Neutrophil (primary cell): Measurements from ENCODE around the gene CAB39.

Source experiments
- H3K27ac ChIP-seq: fragments of 200-600 bp; sonication (generic); 2 replicates; pipeline ENCODE4 v1.5.1; 2016; ENCODE audit warnings: mild to moderate bottlenecking, moderate library complexity
- H3K27me3 ChIP-seq: fragments of 200-600 bp; sonication (generic); 2 replicates; pipeline ENCODE4 v1.6.0; 2016; ENCODE audit warnings: mild to moderate bottlenecking
- H3K36me3 ChIP-seq: fragments of 200-600 bp; sonication (generic); 2 replicates; pipeline ENCODE4 v1.5.1; 2017
- H3K4me1 ChIP-seq, 2 experiments: fragments of 200-600 bp in 1 of 2; sonication (generic) in 1 of 2; 1 replicate in 1 of 2; 2 replicates in 1 of 2; pipeline versions ENCODE4 v1.5.1 to v1.6.1; 2013 to 2016; ENCODE audit warnings: low read depth in 1 of 2, low read length in 1 of 2, mild to moderate bottlenecking in 1 of 2, moderate library complexity in 1 of 2; ENCODE audit not compliant: control insufficient read depth in 1 of 2, insufficient read depth in 1 of 2
- H3K4me3 ChIP-seq, 2 experiments: fragments of 200-600 bp in 1 of 2; sonication (generic) in 1 of 2; 1 replicate in 1 of 2; 2 replicates in 1 of 2; pipeline ENCODE4 v1.5.1; 2013 to 2016; ENCODE audit warnings: low read depth in 1 of 2, low read length in 1 of 2, mild to moderate bottlenecking in 1 of 2, moderate library complexity in 1 of 2
- H3K9me3 ChIP-seq: fragments of 200-600 bp; sonication (generic); 2 replicates; pipeline ENCODE4 v1.5.1; 2016
- TF ChIP-seq, protein P1 (sequence below): fragments of 200-600 bp; sonication (generic); IDR thresholded peaks from 2 replicates; pipeline ENCODE4 v1.5.1; 2016; ENCODE audit warnings: antibody characterized with exemption

CAB39 gene

DNA sequence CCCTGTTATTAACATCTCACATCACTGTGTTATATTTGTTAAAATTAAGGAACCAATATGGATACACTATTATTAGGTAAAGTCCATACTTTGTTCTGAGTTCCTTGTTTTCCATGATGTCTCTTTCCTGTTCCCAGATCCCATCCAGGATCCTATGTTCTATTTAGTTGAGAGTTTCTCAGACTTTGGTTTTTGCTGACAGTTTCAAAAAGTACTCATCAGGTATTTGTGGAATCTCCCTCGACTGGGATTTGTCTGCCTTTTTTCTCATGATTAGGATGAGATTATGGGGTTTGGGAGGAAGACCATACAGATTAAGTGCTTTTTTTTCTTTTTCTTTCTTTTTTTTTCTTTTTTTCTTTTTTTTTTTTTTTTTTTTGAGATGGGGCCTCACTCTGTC lies 112.7 kb downstream of the CAB39 start:
- Histone ChIP-seq H3K4me1 (peaks cover 14 to 18% of the 10 kb centered on the region in 2 experiments), H3K4me3 (no peak overlapping the region), H3K27me3 (peaks cover 57% of the 10 kb centered on the region), H3K27ac (no peak overlapping the region), H3K9me3 (no peaks in the 10 kb centered on the region), H3K36me3 (peaks cover 27% of the 10 kb centered on the region)
- TF ChIP-seq, protein P1, sequence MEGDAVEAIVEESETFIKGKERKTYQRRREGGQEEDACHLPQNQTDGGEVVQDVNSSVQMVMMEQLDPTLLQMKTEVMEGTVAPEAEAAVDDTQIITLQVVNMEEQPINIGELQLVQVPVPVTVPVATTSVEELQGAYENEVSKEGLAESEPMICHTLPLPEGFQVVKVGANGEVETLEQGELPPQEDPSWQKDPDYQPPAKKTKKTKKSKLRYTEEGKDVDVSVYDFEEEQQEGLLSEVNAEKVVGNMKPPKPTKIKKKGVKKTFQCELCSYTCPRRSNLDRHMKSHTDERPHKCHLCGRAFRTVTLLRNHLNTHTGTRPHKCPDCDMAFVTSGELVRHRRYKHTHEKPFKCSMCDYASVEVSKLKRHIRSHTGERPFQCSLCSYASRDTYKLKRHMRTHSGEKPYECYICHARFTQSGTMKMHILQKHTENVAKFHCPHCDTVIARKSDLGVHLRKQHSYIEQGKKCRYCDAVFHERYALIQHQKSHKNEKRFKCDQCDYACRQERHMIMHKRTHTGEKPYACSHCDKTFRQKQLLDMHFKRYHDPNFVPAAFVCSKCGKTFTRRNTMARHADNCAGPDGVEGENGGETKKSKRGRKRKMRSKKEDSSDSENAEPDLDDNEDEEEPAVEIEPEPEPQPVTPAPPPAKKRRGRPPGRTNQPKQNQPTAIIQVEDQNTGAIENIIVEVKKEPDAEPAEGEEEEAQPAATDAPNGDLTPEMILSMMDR: no peak

GRCh38 chr2:230827774-230828271 lies 115.2 kb downstream of the CAB39 start:
- peak overlapping the region; percentile 16 to 28 for H3K4me3 ChIP-seq

GRCh38 chr2:230828272-230828961 lies 115.8 kb downstream of the CAB39 start:
- Histone ChIP-seq H3K27me3 (peaks cover 69% of the 10 kb centered on the region), H3K4me1 (peaks cover 14 to 18% of the 10 kb centered on the region in 2 experiments), H3K4me3 (peak overlapping the region; percentile 16 to 28), H3K27ac (no peak overlapping the region), H3K36me3 (no peaks in the 10 kb centered on the region), H3K9me3 (no peaks in the 10 kb centered on the region)
- TF ChIP-seq, protein P1: no peak

More at GRCh38 chr2:230827774-230828271, 115.2 kb downstream of the CAB39 start:
- Histone ChIP-seq H3K27ac (no peak overlapping the region), H3K36me3 (peaks cover 3% of the 10 kb centered on the region), H3K27me3 (peaks cover 69% of the 10 kb centered on the region), H3K9me3 (no peaks in the 10 kb centered on the region), H3K4me1 (peaks cover 14 to 18% of the 10 kb centered on the region in 2 experiments)
- TF ChIP-seq, protein P1: no peak

DNA sequence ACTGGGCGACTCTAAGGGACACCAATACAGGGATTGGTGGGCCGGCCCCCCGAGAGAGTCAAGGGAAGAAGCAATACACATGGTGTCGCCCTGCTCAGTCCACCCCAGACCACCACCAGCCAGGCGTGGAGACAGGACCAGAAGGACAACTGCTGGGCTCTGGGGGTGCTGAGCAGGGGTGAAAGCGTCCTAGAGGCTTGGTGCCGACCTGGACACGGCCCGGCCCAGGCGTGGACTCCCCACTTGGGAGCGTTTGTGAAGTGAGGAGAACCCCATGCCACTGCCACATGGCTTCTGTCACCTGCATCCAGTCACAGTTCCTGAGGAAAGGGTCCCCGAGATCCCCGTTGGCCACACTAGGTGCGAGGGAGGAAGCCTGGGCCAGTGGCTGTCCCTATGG lies 116.7 kb downstream of the CAB39 start:
- peaks cover 69% of the 10 kb centered on the region for H3K27me3 ChIP-seq

DNA sequence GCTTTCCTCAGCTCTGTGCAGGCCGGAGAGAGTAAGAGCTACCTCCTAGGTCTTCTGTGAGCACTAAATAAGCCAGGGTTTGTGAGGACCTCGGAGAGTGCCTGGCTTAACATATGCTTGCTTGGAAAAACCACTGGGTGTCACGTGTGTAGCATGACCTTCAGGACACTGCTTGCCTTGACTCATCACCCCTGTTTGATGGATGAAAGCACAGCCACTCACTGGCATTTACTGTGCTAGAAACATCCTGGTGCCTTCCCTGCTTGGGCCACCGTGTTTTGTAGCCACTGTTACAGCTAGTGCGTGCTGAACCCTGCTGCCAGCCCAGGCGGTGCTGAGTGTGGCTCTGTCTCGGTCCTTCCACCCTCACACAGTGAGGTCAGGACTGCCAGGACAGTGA lies 117.3 kb downstream of the CAB39 start:
- Histone ChIP-seq H3K4me3 (no peak overlapping the region), H3K27me3 (peaks cover 66% of the 10 kb centered on the region), H3K9me3 (no peaks in the 10 kb centered on the region), H3K27ac (no peak overlapping the region), H3K36me3 (no peaks in the 10 kb centered on the region), H3K4me1 (peaks cover 8 to 13% of the 10 kb centered on the region in 2 experiments)
- TF ChIP-seq, protein P1: no peak

More for the DNA sequence above, 116.7 kb downstream of the CAB39 start:
- H3K9me3 ChIP-seq: no peaks in the 10 kb centered on the region
- peaks cover 12 to 18% of the 10 kb centered on the region in 2 experiments for H3K4me1 ChIP-seq
- H3K27ac ChIP-seq: no peak overlapping the region
- TF ChIP-seq, protein P1: no peak
- no peak overlapping the region for H3K4me3 ChIP-seq
- no peaks in the 10 kb centered on the region for H3K36me3 ChIP-seq
